ENCODE measurements around the gene CTIF.

DNA sequence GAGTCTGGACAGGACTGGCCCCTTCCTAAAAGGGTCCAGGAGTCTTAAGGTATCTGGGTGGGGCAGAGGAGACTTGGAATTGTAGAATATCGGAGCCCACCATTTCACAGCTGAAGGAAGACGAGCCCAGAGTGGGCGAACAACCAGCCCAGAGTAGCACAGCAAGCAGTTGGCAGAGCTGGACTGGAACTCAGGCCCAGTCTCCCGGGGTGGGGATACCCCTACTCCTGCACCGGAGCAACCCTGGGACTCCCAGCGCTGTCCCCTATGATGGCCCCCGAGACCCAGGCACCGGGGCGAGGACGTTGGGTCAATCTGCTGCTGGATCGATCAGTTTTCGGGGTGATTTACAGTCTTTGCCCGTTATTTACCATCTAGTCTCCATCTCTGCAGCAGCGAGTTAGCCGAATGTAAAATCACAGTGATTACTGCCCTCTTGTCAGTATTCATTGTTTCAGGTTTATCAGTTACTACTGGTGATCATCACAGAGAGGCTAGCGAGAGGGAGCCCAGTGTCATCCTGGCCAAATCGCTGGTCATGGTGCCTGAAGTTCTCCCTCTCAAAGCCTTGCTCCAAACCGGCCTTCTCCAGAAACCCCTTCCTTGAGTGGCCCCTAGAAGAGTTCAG lies 336.6 kb downstream of the CTIF start:
- TF ChIP-seq TAF1 (IDR thresholded peaks at IDR 0.05; ENCODE audit: low read depth) = no peak
- TF ChIP-seq, protein P1, sequence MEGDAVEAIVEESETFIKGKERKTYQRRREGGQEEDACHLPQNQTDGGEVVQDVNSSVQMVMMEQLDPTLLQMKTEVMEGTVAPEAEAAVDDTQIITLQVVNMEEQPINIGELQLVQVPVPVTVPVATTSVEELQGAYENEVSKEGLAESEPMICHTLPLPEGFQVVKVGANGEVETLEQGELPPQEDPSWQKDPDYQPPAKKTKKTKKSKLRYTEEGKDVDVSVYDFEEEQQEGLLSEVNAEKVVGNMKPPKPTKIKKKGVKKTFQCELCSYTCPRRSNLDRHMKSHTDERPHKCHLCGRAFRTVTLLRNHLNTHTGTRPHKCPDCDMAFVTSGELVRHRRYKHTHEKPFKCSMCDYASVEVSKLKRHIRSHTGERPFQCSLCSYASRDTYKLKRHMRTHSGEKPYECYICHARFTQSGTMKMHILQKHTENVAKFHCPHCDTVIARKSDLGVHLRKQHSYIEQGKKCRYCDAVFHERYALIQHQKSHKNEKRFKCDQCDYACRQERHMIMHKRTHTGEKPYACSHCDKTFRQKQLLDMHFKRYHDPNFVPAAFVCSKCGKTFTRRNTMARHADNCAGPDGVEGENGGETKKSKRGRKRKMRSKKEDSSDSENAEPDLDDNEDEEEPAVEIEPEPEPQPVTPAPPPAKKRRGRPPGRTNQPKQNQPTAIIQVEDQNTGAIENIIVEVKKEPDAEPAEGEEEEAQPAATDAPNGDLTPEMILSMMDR (IDR thresholded peaks at IDR 0.05; ENCODE audit: poor library complexity, severe bottlenecking) = no peak
- TF ChIP-seq EZH2 (IDR thresholded peaks at IDR 0.05; ENCODE audit: borderline replicate concordance, insufficient read depth, low read length, poor library complexity, severe bottlenecking) = no peak
- TF ChIP-seq RAD21 (conservative IDR thresholded peaks at IDR 0.05) = no peak
- no peak for TF ChIP-seq EP300 (conservative IDR thresholded peaks at IDR 0.05; ENCODE audit: poor library complexity, severe bottlenecking)
- TF ChIP-seq POLR2AphosphoS5 (IDR thresholded peaks at IDR 0.05) = no peak
- TF ChIP-seq REST (IDR thresholded peaks at IDR 0.05; ENCODE audit: borderline replicate concordance) = no peak

Measured in neural cell (in vitro differentiated cells).